Astrocyte (in vitro differentiated cells and primary cell): Measurements from ENCODE around the gene UTS2B.

ENCODE experiments used
- CTCF ChIP-seq: IDR thresholded peaks from 2 replicates; pipeline ENCODE4 v1.5.1; 2011; ENCODE audit warnings: low read depth, mild to moderate bottlenecking, inconsistent platforms, low read length, moderate library complexity; ENCODE audit not compliant: insufficient read depth
- EZH2 ChIP-seq: IDR thresholded peaks from 2 replicates; pipeline ENCODE4 v1.6.1; 2012; ENCODE audit warnings: mild to moderate bottlenecking, low read length, inconsistent platforms; ENCODE audit not compliant: insufficient read depth

GRCh38 chr3:191362524-191363090 is 32.3 kb upstream of the UTS2B start:
- TF ChIP-seq CTCF (no peak), EZH2 (no peak)
